Keratinocyte (primary cell): ENCODE measurements around the gene CELSR1. TPM values are rescaled to one million over a fixed set of nuclear protein-coding genes. Genes with fewer than 3 reads are reported as not detected.

ENCODE experiments used
- DNase-seq: peaks from one replicate; pipeline ENCODE4 v3.0.0-alpha.2; 2011; ENCODE audit warnings: low read depth, missing footprints, low spot score
- FAIRE-seq: peaks from 2 replicates; lab custom pipeline; 2011; peaks lifted over from hg19 to GRCh38; lab: Jason Lieb, UNC
- H2AFZ ChIP-seq: 2 replicates; pipeline ENCODE4 v1.6.0; 2012; ENCODE audit warnings: low read length, control low read depth, inconsistent platforms; ENCODE audit not compliant: control insufficient read depth
- H3K27ac ChIP-seq: 2 replicates; pipeline ENCODE4 v1.5.1; 2011; ENCODE audit warnings: low read length; ENCODE audit not compliant: control insufficient read depth, insufficient read depth
- H3K27me3 ChIP-seq: 3 replicates; pipeline ENCODE4 v1.6.0; 2011; ENCODE audit warnings: low read length; ENCODE audit not compliant: control insufficient read depth, insufficient read depth; ENCODE audit errors: extremely low read depth
- H3K36me3 ChIP-seq, 2 experiments: 2 replicates in 1 of 2; 3 replicates in 1 of 2; pipeline ENCODE4 v1.5.1; 2011; ENCODE audit warnings: low read length in 2 of 2, mild to moderate bottlenecking in 1 of 2; ENCODE audit not compliant: control insufficient read depth in 2 of 2, insufficient read depth in 2 of 2; ENCODE audit errors: extremely low read depth in 1 of 2
- H3K4me1 ChIP-seq: 3 replicates; pipeline ENCODE4 v1.5.1; 2011; ENCODE audit warnings: low read length; ENCODE audit not compliant: control insufficient read depth, insufficient read depth; ENCODE audit errors: extremely low read depth
- H3K4me2 ChIP-seq: 3 replicates; pipeline ENCODE4 v1.6.0; 2011; ENCODE audit warnings: low read depth, low read length; ENCODE audit not compliant: control insufficient read depth, insufficient read depth; ENCODE audit errors: extremely low read depth
- H3K4me3 ChIP-seq, 3 experiments: fragments of 200-600 bp in 1 of 3; sonication (generic) in 1 of 3; 2 replicates in 2 of 3; 3 replicates in 1 of 3; pipeline ENCODE4 v1.5.1; 2011 to 2016; ENCODE audit warnings: low read length in 3 of 3, mild to moderate bottlenecking in 3 of 3, control low read depth in 2 of 3, inconsistent platforms in 1 of 3, low read depth in 1 of 3, mixed read lengths in 1 of 3, mixed run types in 1 of 3, moderate library complexity in 1 of 3; ENCODE audit not compliant: control insufficient read depth in 2 of 3, insufficient read depth in 2 of 3; ENCODE audit errors: extremely low read depth in 1 of 3
- H3K79me2 ChIP-seq: 2 replicates; pipeline ENCODE4 v1.6.0; 2012; ENCODE audit warnings: low read length; ENCODE audit not compliant: control insufficient read depth, insufficient read depth
- H3K9ac ChIP-seq: 3 replicates; pipeline ENCODE4 v1.6.0; 2011; ENCODE audit warnings: low read length; ENCODE audit not compliant: control insufficient read depth, insufficient read depth; ENCODE audit errors: extremely low read depth
- H3K9me1 ChIP-seq: 3 replicates; pipeline ENCODE4 v1.6.0; 2011; ENCODE audit warnings: low read length; ENCODE audit not compliant: control insufficient read depth, insufficient read depth; ENCODE audit errors: extremely low read depth
- H3K9me3 ChIP-seq: 2 replicates; pipeline ENCODE4 v1.5.1; 2012; ENCODE audit warnings: low read depth, low read length; ENCODE audit not compliant: control insufficient read depth
- H4K20me1 ChIP-seq: 3 replicates; pipeline ENCODE4 v1.6.0; 2011; ENCODE audit warnings: low read length; ENCODE audit not compliant: control insufficient read depth, insufficient read depth; ENCODE audit errors: extremely low read depth
- CTCF ChIP-seq, 3 experiments: IDR thresholded peaks in 1 of 3; conservative IDR thresholded peaks in 1 of 3; optimal IDR thresholded peaks in 1 of 3; 2 replicates in 2 of 3; 3 replicates in 1 of 3; pipeline versions ENCODE3 to v1.5.1; 2011; ENCODE audit warnings: low read length in 3 of 3, mild to moderate bottlenecking in 3 of 3, moderate library complexity in 2 of 3, control low read depth in 1 of 3, inconsistent platforms in 1 of 3; ENCODE audit not compliant: insufficient read depth in 2 of 3; ENCODE audit errors: extremely low read depth in 1 of 3
- EZH2 ChIP-seq: IDR thresholded peaks from one replicate; pipeline ENCODE4 v1.6.1; 2012; ENCODE audit warnings: inconsistent platforms, mild to moderate bottlenecking, low read length, moderate library complexity
- dilution Hi-C: fragments of 300-500 bp; cut with MboI; formaldehyde crosslinking; loops from one replicate; pipeline ENCODE4 v1.7.0; 2020; ENCODE audit warnings: low sequenced_read_pairs; ENCODE audit not compliant: extremely low pct_ligation_motif_present
- polyA plus RNA-seq, 5 experiments: library from polyadenylated mRNA; depleted of rRNA in 3 of 5; stranded (reverse) in 3 of 5; stranded (forward) in 1 of 5; unstranded in 1 of 5; fragments of >200 nt; gene quantifications; 1 replicate in 1 of 5; 2 replicates in 3 of 5; 3 replicates in 1 of 5; pipeline versions ENCODE4 v1.2.1 to v1.2.3, GENCODE V29; 2011 to 2012; ENCODE audit warnings: missing spikeins in 2 of 5, low read depth in 1 of 5, low replicate concordance in 1 of 5

Gene CELSR1
- polyA plus RNA-seq, 1 donor (not counting 4 experiments of a cell fraction or from before 2014, with no cell fraction given) = 16.1 TPM

DNA sequence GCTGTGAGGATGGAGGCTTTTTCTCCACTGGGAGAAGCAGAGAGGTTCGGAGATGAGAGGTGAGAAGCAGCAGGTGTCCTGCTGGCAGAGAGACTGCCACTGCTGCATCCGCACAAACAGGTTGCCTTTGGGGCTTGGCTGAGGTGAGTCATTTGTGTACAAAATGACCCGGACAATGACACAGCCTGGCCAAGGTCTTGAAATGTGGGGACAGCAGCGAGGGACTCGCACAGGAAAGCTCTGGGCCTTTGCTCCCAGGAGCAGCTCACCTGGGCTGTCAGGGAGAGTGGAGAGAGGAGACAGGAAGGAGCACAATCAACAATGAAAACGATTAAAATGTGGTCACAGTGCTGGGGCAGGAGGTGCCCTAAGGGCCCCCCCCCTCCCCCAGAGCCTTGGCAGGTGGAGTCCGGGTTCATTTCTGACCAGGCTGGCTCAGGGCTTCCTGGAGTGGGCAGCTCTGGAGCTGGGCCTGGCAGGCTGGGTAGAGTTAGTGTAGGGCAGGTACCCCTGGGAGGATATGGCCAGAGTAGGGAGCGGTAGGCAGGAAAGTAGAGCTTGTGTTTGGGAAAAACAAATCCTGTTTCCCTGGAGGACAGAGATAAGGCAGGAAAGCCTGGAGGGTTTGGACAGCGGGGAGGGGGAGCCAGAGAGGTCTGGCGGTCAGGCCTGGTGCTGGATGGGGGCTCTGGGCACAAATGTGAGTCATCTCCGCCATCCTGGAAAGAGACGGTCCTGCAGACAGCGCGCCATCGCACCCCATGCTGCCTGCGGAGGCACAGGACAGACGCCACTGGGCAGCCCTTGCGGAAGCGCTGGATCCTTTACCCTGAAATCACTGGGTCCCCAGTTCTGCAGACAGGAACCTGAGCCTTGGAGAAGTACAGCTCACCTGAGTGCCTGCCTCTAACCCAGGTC lies 37.8 kb upstream of the CELSR1 start:
- DNase-seq (no peak), FAIRE-seq (no peak)
- dilution Hi-C loops = no loop called here
- Histone ChIP-seq H3K4me1 (peaks cover 38% of the 10 kb centered on the region), H4K20me1 (no peaks in the 10 kb centered on the region), H3K27me3 (no peaks in the 10 kb centered on the region), H2AFZ (no peak overlapping the region), H3K9me3 (peaks cover 4% of the 10 kb centered on the region), H3K4me2 (no peak overlapping the region), H3K79me2 (peaks cover 15% of the 10 kb centered on the region), H3K27ac (no peak overlapping the region), H3K9me1 (no peaks in the 10 kb centered on the region), H3K4me3 (no peak overlapping the region), H3K9ac (no peak overlapping the region), H3K36me3 (no peaks in the 10 kb centered on the region)
- TF ChIP-seq CTCF (optimal IDR thresholded peaks at IDR 0.05 in 1 of 3, IDR thresholded peaks at IDR 0.05 in 1 of 3, conservative IDR thresholded peaks at IDR 0.05 in 1 of 3; ENCODE audit: extremely low read depth in 1 of 3, insufficient read depth in 2 of 3, low read length in 3 of 3) (no peak), EZH2 (no peak)

DNA sequence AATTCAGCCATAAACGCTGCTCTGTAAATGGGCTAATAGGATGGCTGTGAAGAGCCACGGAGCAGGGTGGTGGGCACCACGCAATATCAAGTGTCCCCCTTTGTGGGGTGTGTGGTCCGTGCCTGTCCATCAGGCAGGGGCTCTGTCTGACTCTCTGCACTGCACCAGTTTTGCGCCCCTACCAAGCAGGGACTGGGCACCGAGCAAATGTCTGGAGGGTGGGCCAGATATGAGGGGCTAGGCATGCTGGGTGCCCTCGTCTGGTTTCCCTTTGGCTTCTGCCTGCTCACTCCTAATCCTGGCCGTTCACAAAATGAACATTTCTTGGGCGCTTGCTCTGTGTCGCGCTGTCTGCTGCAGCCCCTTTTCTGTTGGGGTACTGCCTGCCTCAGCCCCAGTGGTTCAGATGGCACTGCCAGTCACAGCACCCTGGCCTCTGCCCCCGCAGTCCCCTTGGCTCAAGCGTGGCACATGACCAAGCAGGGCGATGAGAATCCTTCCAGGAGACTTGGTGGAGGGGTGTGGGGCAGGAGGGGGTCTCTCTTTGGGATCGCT lies 37.1 kb upstream of the CELSR1 start:
- DNase-seq = no peak
- no peak for FAIRE-seq
- Histone ChIP-seq H3K4me1 (peaks cover 31% of the 10 kb centered on the region), H3K4me3 (no peak overlapping the region), H3K9me1 (no peaks in the 10 kb centered on the region), H3K27ac (no peak overlapping the region), H3K9me3 (peaks cover 4% of the 10 kb centered on the region), H3K27me3 (no peaks in the 10 kb centered on the region), H2AFZ (no peak overlapping the region), H3K9ac (no peak overlapping the region), H3K4me2 (no peak overlapping the region), H3K36me3 (no peaks in the 10 kb centered on the region), H3K79me2 (peaks cover 8% of the 10 kb centered on the region), H4K20me1 (no peaks in the 10 kb centered on the region)
- TF ChIP-seq EZH2 (no peak), CTCF (optimal IDR thresholded peaks at IDR 0.05 in 1 of 3, IDR thresholded peaks at IDR 0.05 in 1 of 3, conservative IDR thresholded peaks at IDR 0.05 in 1 of 3; ENCODE audit: extremely low read depth in 1 of 3, insufficient read depth in 2 of 3, low read length in 3 of 3) (no peak)
- dilution Hi-C loops = no loop called here
